ENCODE data around the gene STXBP5.

DNA sequence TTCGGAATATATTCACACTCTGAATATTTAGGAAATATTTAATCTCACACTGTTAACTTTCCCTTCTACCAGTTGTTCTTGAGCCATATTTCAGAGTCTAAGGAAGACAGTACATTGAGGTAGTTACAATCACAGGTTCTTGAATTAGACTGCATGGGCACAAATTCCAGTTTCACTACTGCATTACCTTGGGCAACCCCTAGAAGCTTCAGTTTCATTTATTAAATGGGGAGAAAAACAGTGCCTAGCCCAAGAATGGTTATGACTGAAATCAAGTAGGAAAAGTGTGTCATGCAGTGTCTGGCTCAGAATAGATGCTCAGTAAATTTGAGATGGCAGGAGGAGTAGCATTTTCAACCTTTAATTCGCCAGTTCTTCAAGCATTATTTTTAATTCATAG is 179.8 kb downstream of the STXBP5 start:
- TF ChIP-seq, protein P1, sequence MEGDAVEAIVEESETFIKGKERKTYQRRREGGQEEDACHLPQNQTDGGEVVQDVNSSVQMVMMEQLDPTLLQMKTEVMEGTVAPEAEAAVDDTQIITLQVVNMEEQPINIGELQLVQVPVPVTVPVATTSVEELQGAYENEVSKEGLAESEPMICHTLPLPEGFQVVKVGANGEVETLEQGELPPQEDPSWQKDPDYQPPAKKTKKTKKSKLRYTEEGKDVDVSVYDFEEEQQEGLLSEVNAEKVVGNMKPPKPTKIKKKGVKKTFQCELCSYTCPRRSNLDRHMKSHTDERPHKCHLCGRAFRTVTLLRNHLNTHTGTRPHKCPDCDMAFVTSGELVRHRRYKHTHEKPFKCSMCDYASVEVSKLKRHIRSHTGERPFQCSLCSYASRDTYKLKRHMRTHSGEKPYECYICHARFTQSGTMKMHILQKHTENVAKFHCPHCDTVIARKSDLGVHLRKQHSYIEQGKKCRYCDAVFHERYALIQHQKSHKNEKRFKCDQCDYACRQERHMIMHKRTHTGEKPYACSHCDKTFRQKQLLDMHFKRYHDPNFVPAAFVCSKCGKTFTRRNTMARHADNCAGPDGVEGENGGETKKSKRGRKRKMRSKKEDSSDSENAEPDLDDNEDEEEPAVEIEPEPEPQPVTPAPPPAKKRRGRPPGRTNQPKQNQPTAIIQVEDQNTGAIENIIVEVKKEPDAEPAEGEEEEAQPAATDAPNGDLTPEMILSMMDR (IDR thresholded peaks at IDR 0.05) = no peak
- TF ChIP-seq EZH2 (IDR thresholded peaks at IDR 0.05; ENCODE audit: borderline replicate concordance, insufficient read depth, low read depth, low read length, poor library complexity, severe bottlenecking) = no peak
